ENCODE results near the gene EMILIN1. TPM values are rescaled to one million over a fixed set of nuclear protein-coding genes. Genes with fewer than 3 reads are reported as not detected.
A peak's percentile ranks its signal among the peaks of the same experiment; 100 is the strongest.
"Not testable (repeated sequence)": the region's sequence is repeated elsewhere in the genome, so short reads cannot be mapped to it uniquely, and the experiment has no call there.

The EMILIN1 gene
- total RNA-seq, 1 donor from 2014 or later = 56.3 TPM

DNA sequence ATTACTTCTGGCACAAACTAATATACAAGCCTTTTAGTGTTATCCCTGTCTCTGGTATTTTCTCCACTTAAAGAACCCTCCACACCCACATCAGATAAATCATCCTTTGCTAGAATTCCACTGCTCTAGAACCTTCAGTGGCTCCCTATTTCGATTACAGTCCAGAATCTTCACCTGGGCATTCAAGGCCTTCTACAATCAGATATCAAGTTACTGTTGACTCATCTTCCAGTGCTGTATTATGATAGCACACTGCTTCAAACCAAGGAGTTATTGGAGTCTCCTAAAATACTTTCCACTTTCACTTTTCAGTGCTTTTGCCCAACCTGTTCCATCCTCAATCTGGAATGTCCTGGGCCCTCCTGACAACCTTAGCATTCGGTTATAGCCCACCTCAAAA, 37.1 kb downstream of the EMILIN1 start:
- Histone ChIP-seq H3K27ac (no peak overlapping the region), H3K36me3 (no peaks in the 10 kb centered on the region), H3K9me3 (no peaks in the 10 kb centered on the region), H3K4me3 (no peak overlapping the region), H3K4me1 (peaks cover 9% of the 10 kb centered on the region), H3K27me3 (ENCODE audit: low read depth) (peaks cover 16% of the 10 kb centered on the region)
- no peak for DNase-seq
- intact Hi-C loops (cut with DNase I) = no loop called here
- TF ChIP-seq CTCF (IDR thresholded peaks at IDR 0.05) = no peak
- no peak for ATAC-seq

DNA sequence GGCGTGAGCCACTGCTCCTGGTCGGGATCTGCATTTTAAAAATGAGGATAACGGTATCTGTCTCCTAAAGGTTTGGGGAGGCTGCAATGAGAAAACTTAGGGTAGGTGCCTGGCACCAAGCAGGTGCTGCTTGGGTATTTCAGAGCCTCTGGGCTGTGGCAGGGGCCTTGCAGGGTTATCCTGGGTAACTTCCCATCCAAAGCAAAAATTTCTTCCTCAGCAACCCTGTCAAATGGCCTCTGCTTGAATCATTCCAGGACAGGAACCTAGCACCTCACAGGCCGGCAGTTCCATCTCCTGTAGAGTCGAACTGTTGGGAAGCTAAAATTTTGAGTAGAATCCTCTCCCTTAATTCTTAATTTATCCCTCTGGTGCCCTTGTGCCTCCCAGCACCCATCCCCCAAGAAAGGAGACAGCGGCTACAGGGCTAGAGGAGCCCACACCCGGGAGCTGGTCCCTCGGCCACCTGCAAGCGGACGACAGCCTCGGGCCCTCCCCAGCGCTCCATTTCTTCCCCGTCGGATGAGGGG, 39.6 kb downstream of the EMILIN1 start:
- H3K4me1 ChIP-seq = peaks cover 13% of the 10 kb centered on the region
- TF ChIP-seq CTCF (IDR thresholded peaks at IDR 0.05) = no peak
- no peak for ATAC-seq
- H3K27ac ChIP-seq = no peak overlapping the region
- peaks cover 16% of the 10 kb centered on the region for H3K27me3 ChIP-seq (ENCODE audit: low read depth)
- no peak for DNase-seq
- intact Hi-C loops (cut with DNase I) = no loop called here
- H3K9me3 ChIP-seq = no peaks in the 10 kb centered on the region
- no peaks in the 10 kb centered on the region for H3K36me3 ChIP-seq
- H3K4me3 ChIP-seq = peak overlapping the region; percentile 40

GRCh38 chr2:27118525-27119329, 40.3 kb downstream of the EMILIN1 start, which contains the start of gene CGREF1:
Gene CGREF1, minus strand, starts transcription at chr2:27119128. Its CDS starts 14,762 bp downstream, at chr2:27104366.
- DNase-seq = no peak

DNA sequence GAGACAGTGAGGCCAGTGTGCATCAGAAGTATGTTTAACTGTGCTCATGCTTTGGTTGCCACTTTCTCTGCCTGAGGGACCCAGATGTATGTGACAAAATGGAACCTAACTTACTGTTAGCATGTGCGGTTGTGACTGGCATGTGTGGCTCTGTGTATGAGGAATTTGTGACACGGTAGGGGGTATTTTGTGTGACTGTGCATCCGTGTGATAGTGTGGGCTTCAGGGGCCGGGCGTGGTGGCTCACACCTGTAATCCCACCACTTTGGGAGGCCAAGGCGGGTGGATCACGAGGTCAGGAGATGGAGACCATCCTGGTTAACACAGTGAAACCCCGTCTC, 40.9 kb downstream of the EMILIN1 start:
- H3K27ac ChIP-seq; H3K36me3 ChIP-seq; ATAC-seq; H3K9me3 ChIP-seq; DNase-seq; intact Hi-C loops (cut with DNase I): not testable (repeated sequence)
- peak overlapping the region; percentile 40 for H3K4me3 ChIP-seq
- peaks cover 16% of the 10 kb centered on the region for H3K27me3 ChIP-seq (ENCODE audit: low read depth)
- H3K4me1 ChIP-seq = peaks cover 15% of the 10 kb centered on the region

More at GRCh38 chr2:27118525-27119329, 40.3 kb downstream of the EMILIN1 start, which contains the start of gene CGREF1:
- Histone ChIP-seq H3K9me3 (no peaks in the 10 kb centered on the region), H3K27me3 (ENCODE audit: low read depth) (peaks cover 16% of the 10 kb centered on the region), H3K4me1 (peaks cover 15% of the 10 kb centered on the region), H3K27ac (no peak within 1 kb of the TSS), H3K36me3 (no peaks in the 10 kb centered on the region), H3K4me3 (peak within 1 kb of the TSS; percentile 40)
- no peak for TF ChIP-seq CTCF (IDR thresholded peaks at IDR 0.05)
- no peak for ATAC-seq
- intact Hi-C loops (cut with DNase I) = no loop called here

GRCh38 chr2:27121906-27122305, 43.5 kb downstream of the EMILIN1 start:
- no peak for TF ChIP-seq CTCF (IDR thresholded peaks at IDR 0.05)
- ATAC-seq = no peak
- Histone ChIP-seq H3K4me3 (no peak overlapping the region), H3K9me3 (no peaks in the 10 kb centered on the region), H3K27me3 (ENCODE audit: low read depth) (peaks cover 15% of the 10 kb centered on the region), H3K27ac (no peak overlapping the region), H3K4me1 (peaks cover 15% of the 10 kb centered on the region), H3K36me3 (no peaks in the 10 kb centered on the region)
- no peak for DNase-seq
- intact Hi-C loops (cut with DNase I) = no loop called here

DNA sequence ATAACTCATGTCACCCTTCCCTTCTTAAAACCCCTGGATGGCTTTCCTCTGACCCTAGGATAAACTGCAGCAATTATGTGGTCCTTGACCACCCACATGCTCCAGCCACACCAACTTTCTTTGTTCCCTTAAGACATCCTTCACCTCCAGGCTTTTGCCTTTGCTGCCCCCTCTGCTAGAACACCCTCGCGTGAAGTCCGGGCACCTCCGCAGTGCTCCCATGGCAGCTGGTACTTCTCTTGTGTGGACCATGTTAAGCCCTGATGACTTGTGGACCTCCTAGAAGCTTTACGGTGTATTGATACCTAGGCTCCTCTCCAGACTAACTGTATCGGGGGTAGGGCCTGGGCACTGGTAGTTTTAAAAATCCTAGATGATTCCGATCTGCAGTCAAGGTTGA, 44.4 kb downstream of the EMILIN1 start:
- Histone ChIP-seq H3K36me3 (no peaks in the 10 kb centered on the region), H3K4me1 (peaks cover 15% of the 10 kb centered on the region), H3K9me3 (no peaks in the 10 kb centered on the region), H3K27ac (peak overlapping the region; percentile 31), H3K27me3 (ENCODE audit: low read depth) (peaks cover 9% of the 10 kb centered on the region), H3K4me3 (peak overlapping the region; percentile 58)
- intact Hi-C loops (cut with DNase I) = no loop called here
- no peak for DNase-seq
- no peak for TF ChIP-seq CTCF (IDR thresholded peaks at IDR 0.05)
- no peak for ATAC-seq
